ENCODE measurements around the gene RNF208. TPM values are rescaled to one million over a fixed set of nuclear protein-coding genes. Genes with fewer than 3 reads are reported as not detected.

Gene RNF208
- total RNA-seq, 4 donors from 2014 or later: 1.1 to 6.5 (median 1.5) TPM

DNA sequence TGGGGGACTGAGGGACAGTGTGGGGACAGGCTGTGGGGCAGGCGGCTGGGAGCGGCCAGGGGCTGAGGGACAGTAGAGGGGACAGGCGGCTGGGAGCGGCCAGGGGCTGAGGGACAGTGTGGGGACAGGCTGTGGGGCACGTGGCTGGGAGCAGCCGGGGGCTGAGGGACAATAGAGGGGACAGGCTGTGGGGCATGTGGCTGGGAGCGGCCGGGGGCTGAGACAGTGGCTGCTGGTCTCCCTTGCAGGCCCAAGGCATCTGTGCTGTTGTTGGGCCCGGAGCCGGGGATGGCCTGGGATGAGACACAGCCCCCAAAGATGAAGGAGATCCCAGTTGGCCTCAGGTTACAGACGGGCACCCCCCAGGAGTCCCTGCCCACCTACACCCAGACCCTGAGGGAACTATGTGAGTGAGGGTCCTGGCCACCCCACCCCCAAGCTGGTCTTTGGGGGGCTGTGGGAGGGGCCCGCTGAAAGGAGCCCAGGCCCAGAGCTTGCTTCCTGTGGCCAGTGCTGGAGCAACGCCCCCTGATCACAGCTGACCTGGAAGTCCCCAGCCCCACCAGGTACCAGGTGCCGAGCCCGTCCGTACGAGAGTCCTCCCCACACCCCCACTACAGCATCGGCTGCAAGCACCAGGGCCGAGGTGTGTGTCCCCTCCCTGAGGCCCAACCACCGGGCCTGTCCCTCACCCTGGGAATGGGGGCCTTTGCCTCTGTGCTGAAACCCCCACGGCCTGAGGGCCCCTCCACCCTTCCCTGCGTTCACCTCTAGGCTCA, 29.6 kb upstream of the RNF208 start:
- in situ Hi-C loops (cut with MboI; ENCODE audit: low sequenced_read_pairs in 4 of 4): no loop called here
- ATAC-seq (no peak), DNase-seq (no peak)
- H3K27me3 ChIP-seq: no peaks in the 10 kb centered on the region
- no peak overlapping the region for H3K4me3 ChIP-seq
- H3K36me3 ChIP-seq: peaks cover 0 to 5% of the 10 kb centered on the region in 2 donors
- intact Hi-C loops (cut with DNase I; ENCODE audit: low total_unique reads): no loop called here
- TF ChIP-seq POLR2A (IDR thresholded peaks at IDR 0.05): no peak
- TF ChIP-seq, protein P1, sequence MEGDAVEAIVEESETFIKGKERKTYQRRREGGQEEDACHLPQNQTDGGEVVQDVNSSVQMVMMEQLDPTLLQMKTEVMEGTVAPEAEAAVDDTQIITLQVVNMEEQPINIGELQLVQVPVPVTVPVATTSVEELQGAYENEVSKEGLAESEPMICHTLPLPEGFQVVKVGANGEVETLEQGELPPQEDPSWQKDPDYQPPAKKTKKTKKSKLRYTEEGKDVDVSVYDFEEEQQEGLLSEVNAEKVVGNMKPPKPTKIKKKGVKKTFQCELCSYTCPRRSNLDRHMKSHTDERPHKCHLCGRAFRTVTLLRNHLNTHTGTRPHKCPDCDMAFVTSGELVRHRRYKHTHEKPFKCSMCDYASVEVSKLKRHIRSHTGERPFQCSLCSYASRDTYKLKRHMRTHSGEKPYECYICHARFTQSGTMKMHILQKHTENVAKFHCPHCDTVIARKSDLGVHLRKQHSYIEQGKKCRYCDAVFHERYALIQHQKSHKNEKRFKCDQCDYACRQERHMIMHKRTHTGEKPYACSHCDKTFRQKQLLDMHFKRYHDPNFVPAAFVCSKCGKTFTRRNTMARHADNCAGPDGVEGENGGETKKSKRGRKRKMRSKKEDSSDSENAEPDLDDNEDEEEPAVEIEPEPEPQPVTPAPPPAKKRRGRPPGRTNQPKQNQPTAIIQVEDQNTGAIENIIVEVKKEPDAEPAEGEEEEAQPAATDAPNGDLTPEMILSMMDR (IDR thresholded peaks at IDR 0.05 in 4 of 5, conservative IDR thresholded peaks at IDR 0.05 in 1 of 5): no peak
- H3K27ac ChIP-seq: no peak overlapping the region
- H3K9me3 ChIP-seq: no peaks in the 10 kb centered on the region
- H3K4me1 ChIP-seq: peaks cover 35 to 38% of the 10 kb centered on the region in 2 donors

DNA sequence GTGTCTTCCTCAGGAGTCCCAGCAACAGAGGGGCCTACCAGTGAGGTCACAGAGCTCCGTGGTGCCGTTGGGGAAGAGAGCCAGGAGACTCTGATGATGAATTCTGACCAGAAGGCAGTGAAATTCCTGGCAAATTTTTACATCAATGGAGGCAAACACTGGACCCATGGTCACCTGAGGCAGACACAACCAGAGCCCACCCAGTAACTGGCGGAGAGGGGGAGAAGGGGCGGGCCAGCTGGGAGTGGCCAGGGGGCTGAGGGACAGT, 29.1 kb upstream of the RNF208 start, which contains the start of gene STPG3:
Gene STPG3, plus strand, starts transcription at position 93 of the 268 bp plus-strand sequence. Its CDS starts 1 bp downstream, at position 94.
- peaks cover 29 to 33% of the 10 kb centered on the region in 2 donors for H3K4me1 ChIP-seq

DNA sequence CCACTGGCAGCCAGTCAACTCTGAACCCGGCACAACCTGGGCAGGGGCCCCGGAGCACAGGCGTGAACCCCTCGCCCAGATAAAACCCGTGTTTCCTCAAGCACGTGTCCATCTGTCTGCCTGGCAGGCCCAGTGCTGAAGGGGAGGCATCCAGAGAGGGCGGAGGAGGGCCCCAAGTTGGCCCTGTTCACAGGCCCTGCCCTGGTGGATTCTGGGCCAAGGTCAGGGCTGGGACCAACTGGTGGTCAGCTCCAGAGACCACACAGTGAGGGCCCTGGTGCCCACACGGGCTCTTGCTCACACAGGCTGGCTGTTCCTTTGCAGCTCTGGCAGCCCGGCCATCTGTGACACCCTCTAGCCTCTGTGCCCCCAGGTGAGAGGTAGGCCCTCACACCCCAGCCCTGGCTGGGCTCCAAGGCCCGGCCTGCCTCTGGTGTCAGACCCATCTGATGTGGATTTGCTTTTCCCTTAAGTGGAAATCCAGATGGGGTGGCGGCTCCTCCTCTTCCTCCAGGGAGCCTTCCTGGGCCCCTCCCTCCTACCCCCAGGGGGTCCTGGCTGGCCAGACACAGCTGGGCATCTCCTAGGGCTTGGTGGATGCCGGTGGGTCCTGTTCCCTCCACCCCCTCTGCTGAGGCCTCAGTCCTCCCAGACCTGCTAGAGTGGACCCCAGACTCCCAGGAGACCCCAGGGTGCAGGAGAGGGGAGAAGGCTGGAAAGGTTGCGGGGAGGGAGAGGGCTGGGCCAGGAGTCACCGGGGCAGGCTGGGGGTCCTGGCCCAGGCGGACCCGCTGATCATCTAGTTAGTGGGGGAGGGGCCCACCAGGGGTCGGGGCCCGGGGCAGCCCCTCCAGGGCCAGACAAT, 28.5 kb upstream of the RNF208 start:
- intact Hi-C loops (cut with DNase I; ENCODE audit: low total_unique reads): no loop called here
- TF ChIP-seq, protein P1 (IDR thresholded peaks at IDR 0.05 in 4 of 5, conservative IDR thresholded peaks at IDR 0.05 in 1 of 5): no peak
- TF ChIP-seq POLR2A (IDR thresholded peaks at IDR 0.05): no peak
- DNase-seq (no peak), ATAC-seq (no peak)
- Histone ChIP-seq H3K9me3 (no peaks in the 10 kb centered on the region), H3K4me1 (peaks cover 24 to 27% of the 10 kb centered on the region in 2 donors), H3K36me3 (no peaks in the 10 kb centered on the region), H3K27ac (no peak overlapping the region), H3K27me3 (no peaks in the 10 kb centered on the region), H3K4me3 (no peak overlapping the region)
- in situ Hi-C loops (cut with MboI; ENCODE audit: low sequenced_read_pairs in 4 of 4): no loop called here

More for the DNA sequence above, 29.1 kb upstream of the RNF208 start, which contains the start of gene STPG3:
- TF ChIP-seq POLR2A (IDR thresholded peaks at IDR 0.05): no peak
- TF ChIP-seq, protein P1 (IDR thresholded peaks at IDR 0.05 in 4 of 5, conservative IDR thresholded peaks at IDR 0.05 in 1 of 5): no peak
- Histone ChIP-seq H3K27ac (no peak within 1 kb of the TSS), H3K36me3 (no peaks in the 10 kb centered on the region), H3K27me3 (no peaks in the 10 kb centered on the region), H3K4me3 (no peak within 1 kb of the TSS), H3K9me3 (no peaks in the 10 kb centered on the region)
- intact Hi-C loops (cut with DNase I; ENCODE audit: low total_unique reads) (no loop called here), in situ Hi-C loops (cut with MboI; ENCODE audit: low sequenced_read_pairs in 4 of 4) (no loop called here)
- DNase-seq (no peak), ATAC-seq (no peak)

DNA sequence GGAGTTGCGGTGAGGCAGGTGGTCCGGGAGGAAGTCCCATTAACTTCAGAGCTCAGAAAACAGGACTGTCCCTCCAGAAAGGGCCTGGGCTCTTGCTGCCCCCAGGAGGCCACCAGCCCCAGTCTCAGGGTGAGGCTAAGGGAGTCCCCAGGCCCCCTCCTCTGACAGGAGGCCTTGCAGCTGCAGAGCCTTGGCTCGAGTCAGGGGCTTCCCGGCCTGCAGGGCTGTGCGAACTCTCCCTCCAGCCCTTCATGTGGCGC, 25.8 kb upstream of the RNF208 start:
- intact Hi-C loops (cut with DNase I; ENCODE audit: low total_unique reads): no loop called here
- in situ Hi-C loops (cut with MboI; ENCODE audit: low sequenced_read_pairs in 4 of 4): no loop called here
- no peak for ATAC-seq
- Histone ChIP-seq H3K4me1 (peaks cover 34 to 43% of the 10 kb centered on the region in 2 donors), H3K27ac (peak overlapping the region; percentile 60 to 79 (median 66)), H3K9me3 (no peaks in the 10 kb centered on the region), H3K4me3 (no peak overlapping the region), H3K27me3 (no peaks in the 10 kb centered on the region), H3K36me3 (peaks cover 0 to 11% of the 10 kb centered on the region in 2 donors)
- TF ChIP-seq, protein P1 (IDR thresholded peaks at IDR 0.05 in 4 of 5, conservative IDR thresholded peaks at IDR 0.05 in 1 of 5): no peak
- TF ChIP-seq POLR2A (IDR thresholded peaks at IDR 0.05): no peak
- DNase-seq: no peak

All from gastrocnemius medialis (tissue), 4 donors.